HG03378 (cell line): ENCODE results near the gene EEF1A2.
"Not testable (repeated sequence)": the region's sequence is repeated elsewhere in the genome, so short reads cannot be mapped to it uniquely, and the experiment has no call there.

Source experiments
- ATAC-seq: cut with Tn5 transposase; IDR thresholded peaks from one replicate; pipeline ENCODE4 v1.9.1; 2021; ENCODE audit warnings: mild to moderate bottlenecking, moderate library complexity; ENCODE audit not compliant: unreplicated experiment

Gene EEF1A2

GRCh38 chr20:63521602-63522001 lies 22.7 kb upstream of the EEF1A2 start:
- ATAC-seq = no peak

DNA sequence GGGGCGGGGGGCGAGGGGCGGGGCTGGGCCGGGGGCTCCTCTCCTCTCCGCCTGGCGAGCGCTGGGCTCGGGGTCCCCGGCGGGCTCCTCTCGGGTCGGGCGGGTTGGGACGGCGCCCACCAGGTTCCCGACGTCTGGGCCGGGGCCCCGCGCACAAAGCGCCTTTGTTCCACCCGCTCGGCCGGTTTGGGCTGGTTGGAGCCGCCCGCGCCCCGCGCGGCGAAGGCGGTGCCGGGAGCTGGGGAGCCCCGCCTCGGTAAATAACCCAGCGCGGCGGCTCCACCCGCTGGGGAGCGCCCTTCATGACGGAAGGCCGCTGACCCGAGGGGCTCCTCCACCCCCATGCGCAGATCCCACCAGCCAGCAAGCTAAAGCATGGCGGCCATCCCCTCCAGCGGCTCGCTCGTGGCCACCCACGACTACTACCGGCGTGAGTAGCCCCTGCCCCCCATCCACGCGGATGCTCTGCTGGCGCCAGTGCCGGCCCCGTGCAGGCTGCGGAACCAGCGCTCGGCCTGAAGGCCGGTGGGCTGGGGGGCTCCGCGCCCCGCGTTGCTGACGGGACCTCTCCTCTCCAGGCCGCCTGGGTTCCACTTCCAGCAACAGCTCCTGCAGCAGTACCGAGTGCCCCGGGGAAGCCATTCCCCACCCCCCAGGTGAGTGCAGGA lies 22.2 kb upstream of the EEF1A2 start:
- no peak for ATAC-seq

GRCh38 chr20:63520504-63520933 lies 21.6 kb upstream of the EEF1A2 start, which contains the start of gene PPDPF:
PPDPF (plus strand) TSS chr20:63520765; CDS start chr20:63521309, 544 bp downstream.
- no peak for ATAC-seq

- ATAC-seq = no peak
Observed at GRCh38 chr20:63519668-63520503, 21.0 kb upstream of the EEF1A2 start.

GRCh38 chr20:63518946-63519667 lies 20.2 kb upstream of the EEF1A2 start:
- no peak for ATAC-seq

GRCh38 chr20:63518351-63518861 lies 19.5 kb upstream of the EEF1A2 start:
- ATAC-seq = no peak

DNA sequence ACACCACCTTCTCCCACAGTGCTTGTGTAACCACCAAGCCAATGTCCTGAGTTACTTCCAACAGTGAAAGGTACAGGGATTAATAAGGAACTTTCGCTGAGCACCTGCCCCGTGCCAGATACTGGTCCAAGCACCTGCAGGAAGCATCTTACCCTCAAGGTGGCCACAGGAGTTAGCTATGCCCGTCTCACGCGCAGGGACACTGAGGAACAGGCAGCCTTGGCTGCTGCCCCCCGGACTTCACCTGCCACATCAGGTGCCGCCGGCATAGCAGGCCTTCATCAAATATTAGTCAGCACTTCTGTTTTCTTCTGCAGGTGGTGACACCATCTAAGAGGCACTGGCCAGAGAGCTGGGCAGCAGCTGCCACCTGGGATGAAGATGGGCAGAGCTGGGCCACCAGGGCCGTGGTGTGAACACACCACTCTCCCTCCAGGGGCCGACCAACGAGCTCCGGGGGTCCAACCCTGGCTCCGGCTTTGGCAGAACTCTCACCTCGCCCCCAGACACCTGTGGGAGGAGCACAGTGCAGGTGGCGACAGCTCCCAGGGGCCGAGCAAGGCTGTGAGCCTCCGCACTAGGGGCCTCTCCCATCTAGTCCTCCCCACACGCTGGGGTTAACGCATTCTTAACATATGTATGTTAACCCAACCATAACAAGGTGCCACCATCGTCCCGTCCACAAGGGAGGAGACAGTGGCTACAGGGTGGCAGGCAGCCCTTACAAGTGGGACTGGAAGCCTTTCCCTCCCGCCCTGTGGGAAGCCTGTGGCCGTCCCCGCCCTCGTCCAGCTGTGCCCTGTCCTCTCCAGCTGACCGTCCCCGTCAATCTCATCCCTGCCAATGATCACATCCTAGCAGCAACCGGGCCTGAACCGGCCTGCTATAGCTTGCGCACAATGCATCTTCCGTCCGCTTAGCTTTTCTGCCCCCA lies 18.8 kb upstream of the EEF1A2 start:
- ATAC-seq = no peak

GRCh38 chr20:63514520-63514919 lies 15.6 kb upstream of the EEF1A2 start:
- ATAC-seq = not testable (repeated sequence)

GRCh38 chr20:63513207-63513606 lies 14.3 kb upstream of the EEF1A2 start:
- ATAC-seq = no peak

DNA sequence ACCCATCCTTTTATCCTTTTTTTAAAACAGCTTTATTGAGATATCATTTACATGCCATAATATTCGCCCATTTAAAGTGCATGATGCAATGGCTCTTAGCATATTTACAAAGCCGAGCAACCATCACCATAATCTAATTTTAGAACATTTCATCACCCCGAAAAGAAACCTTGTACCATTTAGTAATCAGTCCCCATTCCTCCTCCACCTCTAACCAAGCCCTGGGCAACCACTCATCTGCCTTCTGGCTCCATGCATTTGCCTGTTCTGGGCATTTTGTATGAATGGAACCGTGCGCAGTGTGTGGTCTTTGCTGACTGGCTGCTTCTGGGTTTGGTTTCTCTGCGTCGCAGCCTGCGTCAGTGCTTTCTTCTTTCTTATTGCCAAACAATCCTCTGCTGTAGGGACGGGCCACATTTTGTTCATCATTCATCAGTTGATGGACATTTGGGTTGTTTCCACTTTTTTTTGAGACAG lies 10.2 kb upstream of the EEF1A2 start:
- no peak for ATAC-seq

DNA sequence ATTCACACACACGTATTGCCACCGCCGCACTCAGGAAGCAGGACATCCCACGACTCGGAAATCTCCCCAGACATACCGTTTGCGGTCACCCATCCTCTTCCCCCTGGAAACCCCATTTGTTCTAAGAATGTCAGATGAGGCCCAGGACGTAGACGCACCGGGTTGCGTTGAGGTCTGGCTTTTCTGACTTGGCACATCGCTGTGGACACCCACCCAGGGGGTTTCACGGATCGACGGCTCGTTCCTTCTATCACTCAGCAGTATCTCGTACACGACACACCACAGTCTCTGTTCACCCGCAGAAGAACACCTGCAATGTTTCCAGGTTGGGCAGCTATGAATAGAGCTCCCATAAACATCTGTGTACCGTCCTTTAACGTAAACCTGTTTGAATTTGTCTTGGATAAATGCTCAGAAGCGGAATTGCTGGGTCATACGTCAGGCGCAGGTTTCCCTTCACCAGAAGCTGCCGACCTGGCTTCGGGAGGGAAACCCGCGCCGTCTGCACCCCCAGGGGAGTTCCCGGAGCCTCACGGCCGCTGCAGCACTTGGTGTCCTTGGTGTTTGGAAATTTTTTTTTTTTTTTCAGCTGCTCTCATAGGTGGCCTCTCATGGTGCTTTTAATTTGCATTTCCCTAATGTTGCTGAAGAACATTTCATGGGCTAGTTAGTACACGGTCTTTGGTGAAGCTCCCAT lies 9.3 kb upstream of the EEF1A2 start:
- no peak for ATAC-seq

DNA sequence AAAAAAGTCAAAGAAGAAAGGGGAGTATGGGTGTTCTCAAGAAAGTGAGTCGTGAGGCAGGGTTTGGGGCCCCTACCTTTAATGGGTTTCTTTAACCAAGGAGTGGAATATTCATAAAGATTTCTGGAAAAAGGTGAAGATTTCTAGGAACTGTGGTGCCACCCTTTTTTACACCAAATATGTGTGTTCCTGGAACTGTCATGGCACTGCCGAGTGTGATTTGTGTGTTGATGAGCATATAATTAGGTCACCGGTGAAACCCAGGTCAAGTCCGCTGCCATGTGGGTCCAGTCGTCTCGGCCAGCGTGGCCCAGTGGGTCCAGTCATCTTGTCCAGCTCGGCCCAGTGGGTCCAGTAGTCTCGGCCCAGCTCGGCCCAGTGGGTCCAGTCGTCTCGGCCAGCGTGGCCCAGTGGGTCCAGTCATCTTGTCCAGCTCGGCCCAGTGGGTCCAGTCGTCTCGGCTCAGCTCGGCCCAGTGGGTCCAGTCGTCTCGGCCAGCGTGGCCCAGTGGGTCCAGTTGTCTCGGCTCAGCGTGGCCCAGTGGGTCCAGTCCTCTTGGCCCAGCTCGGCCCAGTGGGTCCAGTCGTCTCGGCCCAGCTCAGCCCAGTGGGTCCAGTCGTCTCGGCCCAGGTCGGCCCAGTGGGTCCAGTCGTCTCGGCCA lies 8.3 kb upstream of the EEF1A2 start:
- no peak for ATAC-seq

GRCh38 chr20:63505723-63506122 lies 6.8 kb upstream of the EEF1A2 start:
- no peak for ATAC-seq

DNA sequence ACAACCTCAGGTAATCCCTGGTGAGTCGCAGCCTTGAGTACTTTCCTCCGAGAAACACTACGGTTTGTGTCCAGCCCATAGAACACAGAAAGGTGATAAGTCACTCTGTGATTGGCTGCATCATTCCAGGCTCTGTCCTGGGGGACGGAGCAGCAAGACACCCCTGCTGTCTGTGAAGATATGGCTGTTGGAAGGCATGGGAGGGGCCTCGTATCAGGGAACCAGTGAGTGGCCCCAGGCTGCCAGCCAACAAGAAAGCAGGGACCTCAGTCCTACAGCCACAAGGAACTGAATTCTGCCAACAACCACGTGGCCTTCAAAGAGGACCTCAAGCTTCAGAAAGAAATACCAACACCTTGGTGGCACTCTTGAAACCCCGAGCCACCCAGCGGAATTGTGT lies 6.4 kb upstream of the EEF1A2 start:
- no peak for ATAC-seq

DNA sequence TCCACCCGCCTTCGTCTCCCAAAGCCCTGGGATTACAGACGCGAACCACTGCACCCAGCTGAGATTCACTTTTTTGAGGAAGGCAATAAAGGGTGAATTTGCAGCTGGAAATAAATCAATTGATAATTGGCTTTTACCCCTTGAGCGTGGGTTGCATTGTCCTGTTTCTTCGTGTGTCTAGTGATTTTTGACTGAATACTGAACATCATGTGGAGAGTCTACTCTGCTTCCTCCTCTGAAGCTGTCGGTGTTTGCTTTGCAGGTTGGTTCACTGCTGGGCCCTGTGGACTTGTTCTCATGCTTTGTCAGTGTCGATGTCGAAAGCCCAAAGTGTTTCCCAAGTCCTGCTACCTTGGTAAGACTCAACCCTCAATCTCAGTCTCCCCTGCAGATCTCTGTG lies 5.8 kb upstream of the EEF1A2 start:
- ATAC-seq = no peak

GRCh38 chr20:63503524-63503923 lies 4.6 kb upstream of the EEF1A2 start:
- ATAC-seq = no peak

GRCh38 chr20:63502671-63503172 lies 3.8 kb upstream of the EEF1A2 start:
- no peak for ATAC-seq

- ATAC-seq = no peak
Observed at GRCh38 chr20:63501818-63502670, 3.2 kb upstream of the EEF1A2 start.
